Smooth muscle cell (in vitro differentiated cells): ENCODE measurements around the gene AMOTL1. TPM values are rescaled to one million over a fixed set of nuclear protein-coding genes. Genes with fewer than 3 reads are reported as not detected.

Experiments used
- DNase-seq: peaks from one replicate; lab custom pipeline; 2025; ENCODE audit not compliant: unreplicated experiment; lab: John Stamatoyannopoulos, UW
- H2AFZ ChIP-seq: fragments of 200-600 bp; sonication (generic); 2 replicates; pipeline ENCODE4 v1.6.0; 2016; ENCODE audit warnings: antibody characterized with exemption, low read depth, mild to moderate bottlenecking
- H3F3A ChIP-seq: fragments of 200-600 bp; sonication (generic); 2 replicates; pipeline ENCODE4 v1.6.0; 2017; ENCODE audit warnings: antibody characterized with exemption, low read depth
- H3K27ac ChIP-seq: fragments of 200-600 bp; sonication (generic); 2 replicates; pipeline ENCODE4 v1.5.1; 2016; ENCODE audit warnings: low read depth, mild to moderate bottlenecking
- H3K27me3 ChIP-seq: fragments of 200-600 bp; sonication (generic); 2 replicates; pipeline ENCODE4 v1.6.1; 2016; ENCODE audit warnings: low read depth, mild to moderate bottlenecking
- H3K36me3 ChIP-seq: fragments of 200-600 bp; sonication (generic); 2 replicates; pipeline ENCODE4 v1.5.1; 2016; ENCODE audit warnings: low read depth
- H3K4me1 ChIP-seq: fragments of 200-600 bp; sonication (generic); 2 replicates; pipeline ENCODE4 v1.5.1; 2016; ENCODE audit warnings: low read depth
- H3K4me2 ChIP-seq: fragments of 200-600 bp; sonication (generic); 2 replicates; pipeline ENCODE4 v1.6.0; 2016; ENCODE audit warnings: mild to moderate bottlenecking
- H3K4me3 ChIP-seq: fragments of 200-600 bp; sonication (generic); 2 replicates; pipeline ENCODE4 v1.5.1; 2016; ENCODE audit warnings: mild to moderate bottlenecking
- H3K79me2 ChIP-seq: fragments of 200-600 bp; sonication (generic); 2 replicates; pipeline ENCODE4 v1.6.0; 2016; ENCODE audit warnings: low read depth, mild to moderate bottlenecking
- H3K9ac ChIP-seq: fragments of 200-600 bp; sonication (generic); 2 replicates; pipeline ENCODE4 v1.6.0; 2016; ENCODE audit warnings: low read depth
- H3K9me3 ChIP-seq: fragments of 200-600 bp; sonication (generic); replicated peaks from 2 replicates; pipeline ENCODE4 v1.5.1; 2016; ENCODE audit warnings: low read depth
- H4K20me1 ChIP-seq: fragments of 200-600 bp; sonication (generic); 2 replicates; pipeline ENCODE4 v1.6.0; 2016; ENCODE audit warnings: low read depth
- CTCF ChIP-seq: fragments of 200-600 bp; sonication (generic); IDR thresholded peaks from 2 replicates; pipeline ENCODE4 v1.5.1; 2017; ENCODE audit warnings: borderline replicate concordance, mild to moderate bottlenecking, antibody characterized with exemption; ENCODE audit not compliant: insufficient read depth, poor library complexity, severe bottlenecking
- WGBS: methylation state at CpG from one replicate; pipeline ENCODE4 v1.1.7; 2016; ENCODE audit warnings: low lambda C conversion rate; 5-methylcytosine and 5-hydroxymethylcytosine counted together
- polyA plus RNA-seq: library from polyadenylated mRNA; unstranded; fragments of >200 nt; fragmentation: Nextera tagmentation; extraction: Ambion mirVana; gene quantifications from 2 replicates; pipeline ENCODE4 v1.2.1, GENCODE V29; 2016
- total RNA-seq: library from RNA; depleted of rRNA; stranded (reverse); fragments of >200 nt; gene quantifications from 2 replicates; pipeline ENCODE4 v1.2.3, GENCODE V29; 2014

AMOTL1 gene
- total and polyA plus RNA-seq, 2 experiments from 2014 or later = 23.4 to 61.0 TPM

- Histone ChIP-seq H3K4me2 (no peak overlapping the region), H3K4me1 (no peaks in the 10 kb centered on the region), H3K27ac (no peak overlapping the region), H3K36me3 (peaks cover 2% of the 10 kb centered on the region), H3K9me3 (no peaks in the 10 kb centered on the region), H3K27me3 (no peaks in the 10 kb centered on the region), H3K4me3 (no peak overlapping the region), H4K20me1 (no peaks in the 10 kb centered on the region), H2AFZ (no peak overlapping the region), H3K9ac (no peak overlapping the region), H3F3A (no peaks in the 10 kb centered on the region), H3K79me2 (peaks cover 37% of the 10 kb centered on the region)
- no peak for DNase-seq
- WGBS = 14% methylated on average over 1 of the region's 1 CpG
- TF ChIP-seq CTCF = no peak
Measured at GRCh38 chr11:94888204-94888603, 120.0 kb downstream of the AMOTL1 start.

- Histone ChIP-seq H3K4me2 (no peak overlapping the region), H3K9me3 (no peaks in the 10 kb centered on the region), H3K4me3 (no peak overlapping the region), H3K79me2 (peaks cover 27% of the 10 kb centered on the region), H3K4me1 (no peaks in the 10 kb centered on the region), H4K20me1 (no peaks in the 10 kb centered on the region), H3K27ac (peak overlapping the region; percentile 70), H2AFZ (no peak overlapping the region), H3K9ac (no peak overlapping the region), H3K36me3 (peaks cover 6% of the 10 kb centered on the region), H3K27me3 (no peaks in the 10 kb centered on the region), H3F3A (peaks cover 6% of the 10 kb centered on the region)
- DNase-seq = no peak
- WGBS = 40% methylated on average over 2 of the region's 2 CpGs
- TF ChIP-seq CTCF = no peak
Measured at GRCh38 chr11:94895451-94895850, 127.3 kb downstream of the AMOTL1 start.

GRCh38 chr11:94895971-94896370, 127.8 kb downstream of the AMOTL1 start:
- no peaks in the 10 kb centered on the region for H4K20me1 ChIP-seq
- H3K9ac ChIP-seq = no peak overlapping the region
- no peaks in the 10 kb centered on the region for H3K4me1 ChIP-seq
- no peak overlapping the region for H2AFZ ChIP-seq
- DNase-seq = no peak
- 59% methylated on average over 2 of the region's 2 CpGs for WGBS
- no peaks in the 10 kb centered on the region for H3K9me3 ChIP-seq
- peaks cover 23% of the 10 kb centered on the region for H3K79me2 ChIP-seq
- H3F3A ChIP-seq = peaks cover 6% of the 10 kb centered on the region
- H3K27ac ChIP-seq = peak overlapping the region; percentile 70
- no peak overlapping the region for H3K4me3 ChIP-seq
- no peak for TF ChIP-seq CTCF
- H3K27me3 ChIP-seq = no peaks in the 10 kb centered on the region
- H3K4me2 ChIP-seq = no peak overlapping the region
- peaks cover 6% of the 10 kb centered on the region for H3K36me3 ChIP-seq

- DNase-seq = no peak
- Histone ChIP-seq H3K27me3 (no peaks in the 10 kb centered on the region), H3K9me3 (no peaks in the 10 kb centered on the region), H4K20me1 (no peaks in the 10 kb centered on the region), H2AFZ (no peak overlapping the region), H3F3A (peaks cover 6% of the 10 kb centered on the region), H3K27ac (no peak overlapping the region), H3K4me1 (no peaks in the 10 kb centered on the region), H3K4me3 (no peak overlapping the region), H3K9ac (no peak overlapping the region), H3K36me3 (peaks cover 6% of the 10 kb centered on the region), H3K4me2 (no peak overlapping the region), H3K79me2 (peaks cover 11% of the 10 kb centered on the region)
- peak; percentile 81 for TF ChIP-seq CTCF
- 8% methylated on average over 1 of the region's 1 CpG for WGBS
Measured at GRCh38 chr11:94897330-94897768, 129.2 kb downstream of the AMOTL1 start.
